HG03439 (cell line): Measurements from ENCODE around the gene PIEZO2.

Source experiments
- ATAC-seq: cut with Tn5 transposase; IDR thresholded peaks from one replicate; pipeline ENCODE4 v1.9.1; 2021; ENCODE audit warnings: mild to moderate bottlenecking, moderate library complexity; ENCODE audit not compliant: unreplicated experiment

The PIEZO2 gene

GRCh38 chr18:11114653-11115052 lies 34.7 kb downstream of the PIEZO2 start:
- ATAC-seq, result no peak

- ATAC-seq, result no peak
These were observed 35.4 kb downstream of the PIEZO2 start for GRCh38 chr18:11113937-11114336.

- ATAC-seq, result no peak
These were observed 36.3 kb downstream of the PIEZO2 start for GRCh38 chr18:11113046-11113548.

- ATAC-seq, result no peak
These were observed 37.1 kb downstream of the PIEZO2 start for GRCh38 chr18:11112286-11112685.

- ATAC-seq, result no peak
These were observed 38.9 kb downstream of the PIEZO2 start for GRCh38 chr18:11110509-11110908.

GRCh38 chr18:11108947-11109346 lies 40.4 kb downstream of the PIEZO2 start:
- ATAC-seq, result no peak

- no peak for ATAC-seq
These were observed 42.5 kb downstream of the PIEZO2 start for GRCh38 chr18:11106894-11107293.

GRCh38 chr18:11105463-11105862 lies 43.9 kb downstream of the PIEZO2 start:
- no peak for ATAC-seq

- no peak for ATAC-seq
These were observed 45.1 kb downstream of the PIEZO2 start for GRCh38 chr18:11104307-11104706.

- ATAC-seq, result no peak
These were observed 52.3 kb downstream of the PIEZO2 start for GRCh38 chr18:11096839-11097750.

- ATAC-seq, result no peak
These were observed 53.0 kb downstream of the PIEZO2 start for GRCh38 chr18:11096411-11096810.

GRCh38 chr18:11095674-11096293 lies 53.6 kb downstream of the PIEZO2 start:
- ATAC-seq, result no peak

- ATAC-seq, result no peak
These were observed 54.2 kb downstream of the PIEZO2 start for GRCh38 chr18:11095211-11095610.

GRCh38 chr18:11091746-11092145 lies 57.6 kb downstream of the PIEZO2 start:
- ATAC-seq, result no peak

- no peak for ATAC-seq
These were observed 59.2 kb downstream of the PIEZO2 start for GRCh38 chr18:11089931-11090715.

GRCh38 chr18:11081009-11081532 lies 68.3 kb downstream of the PIEZO2 start:
- ATAC-seq, result no peak

GRCh38 chr18:11078491-11078890 lies 70.9 kb downstream of the PIEZO2 start:
- no peak for ATAC-seq

- no peak for ATAC-seq
These were observed 71.7 kb downstream of the PIEZO2 start for GRCh38 chr18:11077548-11078187.

GRCh38 chr18:11074889-11075288 lies 74.5 kb downstream of the PIEZO2 start:
- no peak for ATAC-seq

GRCh38 chr18:11073971-11074370 lies 75.4 kb downstream of the PIEZO2 start:
- no peak for ATAC-seq

GRCh38 chr18:11072632-11073031 lies 76.7 kb downstream of the PIEZO2 start:
- no peak for ATAC-seq
